ENCODE results near the gene MARS1.
A peak's percentile ranks its signal among the peaks of the same experiment; 100 is the strongest.

The MARS1 gene

GRCh38 chr12:57530396-57531142, 42.7 kb downstream of the MARS1 start:
- DNase-seq (ENCODE audit: low read depth in 2 of 2): no peak

GRCh38 chr12:57531836-57532235, 44.0 kb downstream of the MARS1 start:
- DNase-seq (ENCODE audit: low read depth in 2 of 2): no peak

- DNase-seq (ENCODE audit: low read depth in 2 of 2): no peak
These were observed 45.2 kb downstream of the MARS1 start for GRCh38 chr12:57533108-57533507.

GRCh38 chr12:57534250-57534649, 46.4 kb downstream of the MARS1 start:
- DNase-seq (ENCODE audit: low read depth in 2 of 2): no peak

- no peak for DNase-seq (ENCODE audit: low read depth in 2 of 2)
These were observed 47.2 kb downstream of the MARS1 start for GRCh38 chr12:57534991-57535543.

GRCh38 chr12:57535764-57536596, 48.1 kb downstream of the MARS1 start:
- DNase-seq (ENCODE audit: low read depth in 2 of 2): no peak

- no peak for DNase-seq (ENCODE audit: low read depth in 2 of 2)
These were observed 48.7 kb downstream of the MARS1 start for GRCh38 chr12:57536597-57536942.

- DNase-seq (ENCODE audit: low read depth in 2 of 2): no peak
These were observed 51.4 kb downstream of the MARS1 start for GRCh38 chr12:57539134-57539768.

- no peak for DNase-seq (ENCODE audit: low read depth in 2 of 2)
These were observed 53.1 kb downstream of the MARS1 start for GRCh38 chr12:57541001-57541400.

- no peak for DNase-seq (ENCODE audit: low read depth in 2 of 2)
These were observed 53.8 kb downstream of the MARS1 start for GRCh38 chr12:57541717-57542116.

GRCh38 chr12:57543581-57543980, 55.7 kb downstream of the MARS1 start:
- DNase-seq (ENCODE audit: low read depth in 2 of 2): no peak

- no peak for DNase-seq (ENCODE audit: low read depth in 2 of 2)
These were observed 58.1 kb downstream of the MARS1 start for GRCh38 chr12:57545809-57546437.

- peak; percentile 90 for DNase-seq (ENCODE audit: low read depth in 2 of 2)
These were observed 58.8 kb downstream of the MARS1 start, which contains the start of gene DCTN2 for GRCh38 chr12:57546438-57547287. Gene DCTN2 (minus strand): TSS chr12:57547192. CDS start chr12:57547063, 129 bp downstream.

GRCh38 chr12:57547288-57548012, 59.6 kb downstream of the MARS1 start:
- DNase-seq (ENCODE audit: low read depth in 2 of 2): no peak

- no peak for DNase-seq (ENCODE audit: low read depth in 2 of 2)
These were observed 60.1 kb downstream of the MARS1 start for GRCh38 chr12:57548013-57548315.

GRCh38 chr12:57548488-57548887, 60.6 kb downstream of the MARS1 start:
- DNase-seq (ENCODE audit: low read depth in 2 of 2): no peak

GRCh38 chr12:57549203-57549908, 61.5 kb downstream of the MARS1 start:
- no peak for DNase-seq (ENCODE audit: low read depth in 2 of 2)

GRCh38 chr12:57549909-57550640, 62.2 kb downstream of the MARS1 start, which contains the start of gene KIF5A:
Gene KIF5A (plus strand): TSS chr12:57550044. CDS start chr12:57550272, 228 bp downstream.
- DNase-seq (ENCODE audit: low read depth in 2 of 2): peak; percentile 27 to 37
